ENCODE measurements around the gene MUC2. TPM values are rescaled to one million over a fixed set of nuclear protein-coding genes. Genes with fewer than 3 reads are reported as not detected.

Gene MUC2
- total and polyA plus RNA-seq, 2 donors (not counting 1 experiment from before 2014, with no cell fraction given): not detected

DNA sequence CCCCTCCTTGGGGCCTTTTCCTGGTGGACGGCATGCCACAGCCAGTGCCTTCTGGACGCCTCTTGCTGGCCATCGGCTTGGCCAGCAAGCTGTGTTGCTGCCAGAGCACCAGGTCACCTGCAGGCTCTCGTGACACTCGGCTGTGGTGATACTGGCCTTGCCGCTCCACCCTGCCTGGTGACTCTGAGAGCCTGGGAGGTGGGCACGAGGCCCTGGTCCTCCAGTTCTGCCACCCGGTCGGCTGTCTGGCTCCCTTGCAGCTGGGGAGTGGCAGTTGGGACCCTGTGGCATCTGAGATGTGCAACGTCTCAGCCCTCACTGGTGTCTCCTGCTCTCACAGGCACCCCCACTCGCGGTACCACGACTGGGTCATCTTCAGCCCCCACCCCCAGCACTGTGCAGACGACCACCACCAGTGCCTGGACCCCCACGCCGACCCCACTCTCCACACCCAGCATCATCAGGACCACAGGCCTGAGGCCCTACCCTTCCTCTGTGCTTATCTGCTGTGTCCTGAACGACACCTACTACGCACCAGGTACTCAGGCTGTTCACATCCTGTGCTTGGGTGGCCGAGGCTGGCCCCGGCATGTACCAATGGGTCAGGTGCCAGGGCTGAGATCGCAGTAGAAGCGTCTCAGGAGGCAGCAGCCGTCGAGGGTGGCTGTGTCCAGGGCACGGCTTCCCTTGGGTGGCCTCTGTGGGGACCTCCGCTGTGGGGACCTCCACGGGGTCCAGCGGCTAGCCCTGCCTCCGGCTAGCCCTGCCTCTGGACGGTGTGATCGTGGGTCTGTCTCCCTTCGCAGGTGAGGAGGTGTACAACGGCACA is 26.0 kb downstream of the MUC2 start:
- no peaks in the 10 kb centered on the region for H3K4me1 Mint-ChIP-seq
- Histone ChIP-seq H3K36me3 (replicated peaks in 1 of 2; ENCODE audit: control extremely low read depth in 1 of 2, control insufficient read depth in 1 of 2, extremely low read depth in 1 of 2, insufficient read depth in 2 of 2, low read length in 1 of 2) (no peaks in the 10 kb centered on the region), H3K9ac (ENCODE audit: low read length) (no peak overlapping the region), H3K4me2 (replicated peaks; ENCODE audit: low read depth, low read length, poor library complexity, severe bottlenecking) (no peak overlapping the region), H4K20me1 (ENCODE audit: control insufficient read depth, insufficient read depth, low read length, poor library complexity, severe bottlenecking) (no peaks in the 10 kb centered on the region), H3K27me3 (replicated peaks in 1 of 4; ENCODE audit: control extremely low read depth in 1 of 4, control insufficient read depth in 3 of 4, insufficient read depth in 4 of 4, low read length in 3 of 4) (no peaks in the 10 kb centered on the region), H3K9me3 (ENCODE audit: control extremely low read depth in 1 of 3, control insufficient read depth in 2 of 3, insufficient read depth in 1 of 3, low read length in 2 of 3) (peaks cover 0 to 19% (median 0%) of the 10 kb centered on the region in 3 donors), H3K4me3 (ENCODE audit: control extremely low read depth in 1 of 5, extremely low read depth in 1 of 5, insufficient read depth in 1 of 5, low read depth in 2 of 5, low read length in 4 of 5) (no peak overlapping the region), H3K27ac (ENCODE audit: low read length in 2 of 2) (no peak overlapping the region), H2AFZ (ENCODE audit: insufficient read depth, low read depth, low read length, poor library complexity, severe bottlenecking) (no peak overlapping the region), H3K4me1 (ENCODE audit: control insufficient read depth in 2 of 2, insufficient read depth in 2 of 2, low read length in 2 of 2) (no peaks in the 10 kb centered on the region), H3K79me2 (ENCODE audit: control insufficient read depth, insufficient read depth, low read length) (no peaks in the 10 kb centered on the region)
- no peaks in the 10 kb centered on the region for H3K27me3 Mint-ChIP-seq
- CTCF ChIA-PET: no interaction called here
- TF ChIP-seq EZH2 (IDR thresholded peaks at IDR 0.05; ENCODE audit: borderline replicate concordance, insufficient read depth, low read depth, low read length, poor library complexity, severe bottlenecking): no peak
- POLR2A ChIA-PET: no interaction called here
- no peak overlapping the region for H3K4me3 Mint-ChIP-seq
- no peak overlapping the region for H3K27ac Mint-ChIP-seq
- DNase-seq (no peak), ATAC-seq (ENCODE audit: low read depth) (no peak)
- 90% methylated on average over 33 of the region's 33 CpGs for WGBS (ENCODE audit: insufficient coverage)
- no peaks in the 10 kb centered on the region for H3K9me3 Mint-ChIP-seq (ENCODE audit: insufficient read depth)
- intact Hi-C loops (cut with micrococcal nuclease): no loop called here

DNA sequence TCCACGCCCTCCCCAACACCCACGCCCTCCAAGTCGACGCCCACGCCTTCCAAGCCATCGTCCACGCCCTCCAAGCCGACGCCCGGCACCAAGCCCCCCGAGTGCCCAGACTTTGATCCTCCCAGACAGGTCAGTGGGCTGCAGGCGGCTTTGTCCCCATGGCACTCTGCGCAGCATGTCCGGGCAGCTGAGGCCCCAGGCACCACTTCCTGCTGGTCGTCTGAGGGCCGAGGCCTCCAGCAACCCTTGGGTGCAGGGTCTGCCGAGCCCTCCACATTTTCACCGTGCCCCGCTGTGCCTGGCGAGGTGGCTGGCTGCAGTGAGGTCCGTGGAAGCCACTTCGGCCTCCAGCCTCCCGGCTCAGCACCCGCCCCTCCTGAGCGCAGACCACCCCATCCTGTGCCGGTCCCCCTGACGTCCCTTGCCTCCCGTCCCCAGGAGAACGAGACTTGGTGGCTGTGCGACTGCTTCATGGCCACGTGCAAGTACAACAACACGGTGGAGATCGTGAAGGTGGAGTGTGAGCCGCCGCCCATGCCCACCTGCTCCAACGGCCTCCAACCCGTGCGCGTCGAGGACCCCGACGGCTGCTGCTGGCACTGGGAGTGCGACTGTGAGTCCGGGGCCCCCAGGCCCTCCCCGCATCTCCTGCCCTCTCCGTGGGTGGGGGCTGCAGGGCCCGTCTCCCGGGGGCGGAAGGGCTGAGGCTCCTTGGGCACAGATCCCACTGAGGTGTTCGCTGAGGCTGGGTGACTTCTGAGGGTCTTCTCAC is 26.8 kb downstream of the MUC2 start:
- Mint-ChIP-seq H3K9me3 (ENCODE audit: insufficient read depth) (no peaks in the 10 kb centered on the region), H3K27me3 (no peaks in the 10 kb centered on the region), H3K4me3 (no peak overlapping the region), H3K27ac (no peak overlapping the region), H3K4me1 (no peaks in the 10 kb centered on the region)
- WGBS (ENCODE audit: insufficient coverage): 91% methylated on average over 50 of the region's 50 CpGs
- Histone ChIP-seq H3K27ac (ENCODE audit: low read length in 2 of 2) (no peak overlapping the region), H3K36me3 (replicated peaks in 1 of 2; ENCODE audit: control extremely low read depth in 1 of 2, control insufficient read depth in 1 of 2, extremely low read depth in 1 of 2, insufficient read depth in 2 of 2, low read length in 1 of 2) (no peaks in the 10 kb centered on the region), H3K9me3 (ENCODE audit: control extremely low read depth in 1 of 3, control insufficient read depth in 2 of 3, insufficient read depth in 1 of 3, low read length in 2 of 3) (peaks cover 0 to 19% (median 0%) of the 10 kb centered on the region in 3 donors), H2AFZ (ENCODE audit: insufficient read depth, low read depth, low read length, poor library complexity, severe bottlenecking) (no peak overlapping the region), H3K79me2 (ENCODE audit: control insufficient read depth, insufficient read depth, low read length) (no peaks in the 10 kb centered on the region), H4K20me1 (ENCODE audit: control insufficient read depth, insufficient read depth, low read length, poor library complexity, severe bottlenecking) (no peaks in the 10 kb centered on the region), H3K27me3 (replicated peaks in 1 of 4; ENCODE audit: control extremely low read depth in 1 of 4, control insufficient read depth in 3 of 4, insufficient read depth in 4 of 4, low read length in 3 of 4) (peaks cover 0 to under 1% (median 0%) of the 10 kb centered on the region in 4 experiments), H3K4me3 (ENCODE audit: control extremely low read depth in 1 of 5, extremely low read depth in 1 of 5, insufficient read depth in 1 of 5, low read depth in 2 of 5, low read length in 4 of 5) (no peak overlapping the region), H3K4me1 (ENCODE audit: control insufficient read depth in 2 of 2, insufficient read depth in 2 of 2, low read length in 2 of 2) (no peaks in the 10 kb centered on the region), H3K4me2 (replicated peaks; ENCODE audit: low read depth, low read length, poor library complexity, severe bottlenecking) (no peak overlapping the region), H3K9ac (ENCODE audit: low read length) (no peak overlapping the region)
- POLR2A ChIA-PET: no interaction called here
- no peak for DNase-seq
- no peak for ATAC-seq (ENCODE audit: low read depth)
- intact Hi-C loops (cut with micrococcal nuclease): no loop called here
- TF ChIP-seq CTCF (IDR thresholded peaks at IDR 0.05) (no peak), EZH2 (IDR thresholded peaks at IDR 0.05; ENCODE audit: borderline replicate concordance, insufficient read depth, low read depth, low read length, poor library complexity, severe bottlenecking) (no peak)
- CTCF ChIA-PET: no interaction called here
